Renal cortical epithelial cell (primary cell): Measurements from ENCODE around the gene SPEM3. TPM values are rescaled to one million over a fixed set of nuclear protein-coding genes. Genes with fewer than 3 reads are reported as not detected.
"Not testable (repeated sequence)": the region's sequence is repeated elsewhere in the genome, so short reads cannot be mapped to it uniquely, and the experiment has no call there.

Experiments used
- DNase-seq: peaks from one replicate; pipeline ENCODE4 v3.0.0-alpha.2; 2011; ENCODE audit warnings: low read depth
- total RNA-seq: library from RNA; depleted of rRNA; stranded (reverse); fragments of >200 nt; gene quantifications from 2 replicates; pipeline ENCODE4 v1.2.3, GENCODE V29; 2014

Gene SPEM3
- total RNA-seq, 1 donor from 2014 or later = not detected

DNA sequence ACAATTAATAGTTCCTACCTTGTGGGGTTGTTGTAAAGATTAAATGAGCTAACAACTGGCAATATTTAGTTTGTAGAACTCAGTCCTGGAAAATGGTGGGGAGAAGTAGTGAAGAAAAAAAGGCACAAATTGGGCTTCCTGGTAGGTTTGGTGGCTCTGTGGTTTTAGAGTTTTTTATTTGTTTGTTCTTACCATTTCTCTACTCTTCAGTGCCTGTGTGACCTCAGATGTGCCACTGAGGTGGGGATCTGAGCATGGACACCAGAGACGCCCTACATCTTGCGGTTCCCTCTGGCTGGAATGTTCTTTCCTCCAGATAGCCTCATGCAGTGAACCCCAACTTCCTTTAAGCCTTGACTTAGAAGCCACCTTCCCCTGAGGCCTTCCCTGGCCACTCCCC lies 43.1 kb downstream of the SPEM3 start:
- DNase-seq = no peak

DNA sequence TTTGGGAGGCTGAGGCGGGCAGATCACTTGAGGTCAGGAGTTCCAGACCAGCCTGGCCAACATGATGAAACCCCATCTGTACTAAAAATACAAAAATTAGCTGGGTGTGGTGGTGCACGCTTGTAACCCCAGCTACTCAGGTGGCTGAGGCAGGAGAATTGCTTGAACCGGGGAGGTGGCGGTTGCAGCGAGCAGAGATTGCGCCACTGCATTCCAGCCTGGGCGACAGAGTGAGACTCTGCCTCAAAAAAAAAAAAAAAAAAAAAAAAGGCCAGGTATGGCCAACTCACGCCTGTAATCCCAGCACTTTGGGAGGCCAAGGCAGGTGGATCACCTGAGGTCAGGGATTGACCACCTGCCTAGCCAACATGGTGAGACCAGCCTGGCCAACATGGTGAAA lies 46.1 kb downstream of the SPEM3 start:
- not testable (repeated sequence) for DNase-seq

DNA sequence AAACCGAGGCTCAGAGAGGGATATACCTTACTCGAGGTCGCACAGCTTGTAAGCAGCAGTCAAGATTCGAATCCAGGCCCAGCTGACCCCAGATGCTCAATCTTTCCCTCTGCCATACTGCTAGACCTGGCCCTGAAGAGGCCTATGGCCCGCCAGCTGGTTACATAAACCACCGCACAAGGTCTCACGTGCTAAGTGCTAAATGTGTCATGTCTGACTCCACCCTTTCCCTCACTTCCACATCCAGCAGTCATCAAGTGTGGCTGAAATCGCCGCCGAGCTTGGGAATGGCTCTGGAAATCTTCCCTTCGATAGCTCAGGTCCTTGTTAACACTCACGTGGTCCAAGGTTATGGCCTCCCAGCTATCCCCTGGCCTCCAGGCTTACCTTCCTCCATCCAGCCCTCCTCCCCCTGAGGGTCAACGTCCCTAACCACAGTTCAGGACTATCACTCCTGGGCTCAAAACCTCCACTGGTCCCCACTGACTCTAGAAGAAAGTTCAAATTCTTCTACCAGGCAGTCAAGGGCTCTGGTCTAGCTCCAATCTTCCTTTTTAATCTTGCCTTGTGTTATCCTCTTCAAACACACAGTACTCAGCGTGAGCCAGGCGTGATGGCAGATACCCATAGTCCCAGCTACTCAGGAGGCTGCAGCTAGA lies 47.2 kb downstream of the SPEM3 start:
- DNase-seq = no peak

DNA sequence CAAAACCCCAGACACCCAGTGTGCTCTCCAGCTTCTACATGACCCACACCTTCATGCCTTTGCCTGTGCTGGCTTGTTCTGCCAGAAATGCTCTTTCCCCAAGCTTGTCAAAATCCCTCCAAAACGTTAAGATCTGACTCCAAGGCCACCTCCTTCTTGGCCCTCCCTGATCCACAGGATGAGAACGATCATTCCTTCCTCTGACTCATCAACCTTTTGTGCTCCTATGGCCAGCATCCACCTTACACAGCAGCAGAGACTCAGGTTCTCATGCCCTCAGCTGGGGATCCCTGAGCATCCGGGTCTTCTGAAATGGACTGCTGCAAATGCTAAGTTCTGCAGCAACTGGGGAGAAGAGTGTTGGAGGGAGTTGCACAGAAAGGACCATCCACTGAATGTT lies 47.8 kb downstream of the SPEM3 start:
- DNase-seq = peak; percentile 56

DNA sequence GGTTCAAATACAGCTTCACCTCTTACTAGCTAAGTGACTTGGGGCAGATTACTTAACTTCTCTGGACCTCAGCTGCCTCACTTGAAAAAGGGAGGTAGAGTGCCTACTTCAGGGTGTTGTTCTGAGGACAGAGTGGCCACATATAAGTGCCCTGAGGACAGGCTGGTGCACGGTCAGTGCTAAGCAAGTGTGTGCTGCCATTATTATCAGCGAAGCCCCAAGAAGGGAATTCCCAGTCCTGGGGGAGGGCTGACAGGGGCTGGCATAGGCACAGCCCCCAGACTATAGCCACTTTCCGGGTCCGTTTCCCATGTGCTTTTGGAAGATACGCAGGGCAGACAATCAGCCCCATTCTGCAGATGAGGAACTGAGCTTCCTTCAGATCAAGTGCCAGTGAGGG lies 48.3 kb downstream of the SPEM3 start:
- DNase-seq = no peak

DNA sequence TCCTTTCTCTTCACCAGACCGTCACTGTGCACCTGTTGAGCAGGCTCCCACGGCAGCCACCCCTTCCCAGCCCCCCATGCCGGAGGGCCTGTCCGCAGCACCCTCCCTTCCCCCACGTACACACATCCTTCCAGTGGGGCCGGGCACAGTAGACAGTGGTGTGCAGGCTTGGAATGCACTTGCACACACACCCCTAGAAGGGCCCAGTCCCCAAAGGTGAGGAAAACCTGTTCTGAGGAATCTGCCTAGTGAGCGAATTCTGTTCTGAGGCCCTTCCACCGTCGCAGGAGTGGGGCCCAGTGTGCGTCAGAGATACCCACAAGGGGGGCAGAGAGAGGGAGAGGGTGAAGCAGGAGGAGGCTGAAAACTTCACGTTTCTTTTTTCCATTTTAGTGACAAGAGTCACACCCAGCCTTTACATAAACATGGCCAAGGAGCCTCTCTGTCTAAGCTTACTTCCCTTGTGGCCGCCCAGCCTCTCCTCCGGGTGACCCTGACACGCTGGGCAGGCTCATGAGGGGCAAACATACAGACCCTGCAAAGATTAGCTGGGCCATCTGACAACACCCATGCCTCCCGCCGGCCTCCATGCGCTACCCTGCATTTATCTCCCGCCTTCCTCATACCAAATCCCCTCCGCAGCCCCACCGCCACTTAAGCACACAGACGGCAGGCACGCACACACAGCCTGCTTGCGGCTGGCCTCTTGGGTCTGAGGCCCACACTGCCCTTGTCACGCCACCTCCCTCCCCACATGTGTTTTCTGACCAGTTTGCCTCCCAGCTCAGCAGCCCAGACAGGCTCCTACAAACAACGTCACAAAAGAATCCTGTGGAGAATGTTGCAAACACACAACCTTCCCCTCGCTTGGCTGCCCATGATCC lies 49.0 kb downstream of the SPEM3 start:
- DNase-seq = peak; percentile 82

DNA sequence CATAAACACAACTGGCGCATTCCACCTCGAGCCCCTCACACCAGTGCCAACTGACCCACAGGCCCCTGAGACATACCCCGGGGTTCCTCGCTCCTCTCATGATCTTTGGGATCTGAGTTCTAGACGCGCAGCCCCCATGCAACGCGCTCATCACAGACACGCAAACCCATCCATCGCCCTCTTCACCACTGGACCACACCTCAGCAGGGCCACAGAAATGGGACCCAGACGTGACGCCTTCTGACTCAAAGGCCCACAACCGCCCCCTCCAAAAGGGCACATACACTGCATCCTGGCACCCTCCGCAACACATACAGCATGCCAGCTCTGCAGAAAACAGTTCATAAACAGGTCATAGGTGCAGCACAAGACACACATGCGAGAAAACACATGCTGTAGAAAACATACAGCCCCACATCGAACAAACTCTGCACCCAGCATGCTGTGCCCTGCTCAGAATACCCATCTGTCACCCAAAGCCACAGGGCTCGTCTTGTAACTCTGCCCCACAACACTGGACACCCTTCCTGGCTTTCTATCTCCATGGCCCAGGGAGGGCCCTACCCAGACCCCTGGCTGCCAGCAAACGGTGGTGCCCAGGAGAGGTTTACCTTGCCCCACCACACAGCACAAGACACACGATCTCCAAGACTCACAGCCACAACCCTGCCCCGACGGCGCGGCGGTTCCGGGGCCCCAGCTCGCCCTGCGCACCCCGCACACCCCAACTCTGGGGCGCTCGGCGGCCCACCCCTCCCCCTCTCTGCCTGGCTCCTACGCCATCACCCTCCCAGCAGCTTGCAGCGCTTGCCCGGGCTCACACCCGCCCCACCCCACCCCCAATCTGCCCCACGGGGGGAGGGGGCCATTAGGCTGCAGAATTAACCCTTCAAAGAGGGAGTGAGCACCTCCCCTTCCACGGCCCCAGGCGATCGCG lies 49.9 kb downstream of the SPEM3 start:
- no peak for DNase-seq

DNA sequence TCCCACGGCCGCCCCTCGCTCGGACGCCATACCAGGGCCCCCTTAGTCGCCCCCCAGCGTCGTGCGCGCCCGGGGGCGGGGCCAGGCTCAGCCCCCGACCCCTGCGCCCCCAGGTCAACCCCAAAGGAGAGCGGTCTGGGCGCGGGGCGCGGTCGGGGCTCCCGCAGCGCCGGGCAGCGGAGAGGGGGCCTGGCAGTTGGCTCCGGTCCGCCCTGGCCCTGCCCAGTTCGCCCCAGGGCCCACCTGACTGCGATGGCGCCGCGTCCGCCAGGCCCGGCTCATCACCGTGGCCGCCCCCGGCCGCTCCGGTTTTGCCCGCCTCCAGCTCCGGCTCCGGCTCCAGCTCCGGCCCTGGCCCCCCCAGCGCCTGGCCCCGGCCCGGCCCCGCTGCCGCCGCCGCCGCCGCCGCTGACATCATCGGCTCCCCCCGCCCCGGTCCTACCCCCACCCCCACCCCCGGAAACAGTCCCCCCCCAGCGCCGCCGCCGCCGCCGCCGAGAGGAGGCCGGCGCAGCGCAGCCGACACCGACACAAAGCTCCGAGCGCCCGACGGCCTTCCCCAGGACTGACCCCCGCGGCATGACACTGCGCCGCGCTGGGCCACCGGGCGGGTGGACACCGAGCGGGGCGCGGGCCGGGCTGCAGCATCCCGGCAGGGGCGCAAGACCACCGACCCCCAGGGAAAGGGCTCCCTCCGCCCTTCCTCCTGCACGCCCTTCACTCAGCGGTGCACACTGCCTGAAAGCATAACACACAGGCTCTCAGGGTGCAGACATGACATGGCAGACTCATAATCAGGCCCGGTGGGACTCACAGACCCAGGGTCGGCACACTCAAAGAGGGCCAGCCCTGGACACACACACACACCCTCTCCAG lies 50.8 kb downstream of the SPEM3 start, which contains the start of gene ZBTB4:
Gene ZBTB4, minus strand, starts transcription at position 419 of the 876 bp plus-strand sequence. CDS start 12,830 bp downstream, outside the sequence.
- DNase-seq = no peak

DNA sequence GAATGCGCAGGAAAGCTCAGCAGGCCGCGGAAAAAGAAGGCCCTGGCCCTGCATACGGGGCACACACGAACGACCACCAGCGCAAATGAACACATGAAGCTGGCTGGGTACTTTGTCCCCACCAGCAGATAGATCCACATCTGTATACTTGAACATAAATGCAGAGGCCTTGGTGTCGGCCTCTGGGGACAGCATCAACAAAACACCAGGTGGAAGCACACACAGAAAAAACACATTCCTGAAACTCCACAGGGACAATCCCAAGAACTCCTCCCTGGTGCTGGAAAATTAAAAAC lies 51.4 kb downstream of the SPEM3 start:
- no peak for DNase-seq

DNA sequence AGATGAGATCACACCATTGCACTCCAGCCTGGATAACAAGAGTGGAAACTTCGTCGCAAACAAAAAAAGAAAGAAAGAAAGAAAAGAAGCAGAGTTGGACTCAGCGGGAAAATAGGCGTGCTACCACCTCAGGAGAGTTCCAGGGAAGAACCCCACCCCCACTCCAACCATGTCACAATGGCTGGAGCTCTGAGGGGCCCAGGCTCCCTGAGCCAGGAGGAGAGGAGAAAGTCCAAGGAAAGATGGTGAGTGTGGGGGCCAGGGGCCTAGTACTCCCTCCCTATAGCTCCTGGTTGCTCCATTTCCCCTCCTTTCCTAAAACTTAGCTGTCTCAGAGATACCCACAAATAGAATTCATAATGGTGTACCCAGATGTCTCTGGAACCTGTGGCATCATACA lies 52.6 kb downstream of the SPEM3 start, which contains the start of gene SLC35G6:
Gene SLC35G6, plus strand, starts transcription at position 172 of the 400 bp plus-strand sequence. Its CDS starts 71 bp downstream, at position 243.
- not testable (repeated sequence) for DNase-seq

DNA sequence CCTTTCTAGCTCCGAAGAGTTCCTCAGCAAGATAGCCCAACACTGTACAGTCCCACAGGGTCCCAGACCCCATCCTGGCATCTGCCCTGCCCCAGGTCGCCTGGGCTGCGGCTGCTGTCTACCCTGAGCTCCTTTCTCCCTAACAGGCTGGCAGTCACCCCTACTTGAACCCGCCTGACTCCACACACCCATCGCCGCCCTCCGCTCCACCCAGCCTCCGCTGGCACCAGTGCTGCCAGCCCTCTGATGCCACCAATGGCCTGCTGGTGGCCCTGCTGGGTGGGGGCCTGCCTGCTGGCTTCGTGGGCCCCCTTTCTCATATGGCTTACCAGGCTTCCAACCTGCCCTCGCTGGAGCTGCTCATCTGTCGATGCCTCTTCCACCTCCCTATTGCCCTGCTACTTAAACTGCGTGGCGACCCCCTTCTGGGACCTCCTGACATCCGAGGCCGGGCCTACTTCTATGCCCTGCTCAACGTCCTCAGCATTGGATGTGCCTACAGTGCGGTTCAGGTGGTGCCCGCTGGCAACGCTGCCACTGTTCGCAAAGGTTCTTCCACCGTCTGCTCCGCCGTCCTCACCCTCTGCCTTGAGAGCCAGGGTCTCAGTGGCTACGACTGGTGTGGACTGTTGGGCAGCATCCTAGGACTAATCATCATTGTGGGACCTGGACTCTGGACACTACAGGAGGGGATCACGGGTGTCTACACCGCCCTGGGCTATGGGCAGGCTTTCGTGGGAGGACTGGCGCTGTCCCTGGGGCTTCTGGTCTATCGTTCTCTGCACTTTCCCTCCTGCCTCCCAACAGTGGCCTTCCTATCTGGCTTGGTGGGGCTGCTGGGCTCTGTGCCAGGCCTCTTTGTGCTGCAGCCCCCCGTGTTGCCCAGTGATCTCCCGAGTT lies 53.4 kb downstream of the SPEM3 start:
- DNase-seq = not testable (repeated sequence)

Other genes with a start within 250 kb of the SPEM3 start
- gene ASGR1, start 249.5 kb upstream of the SPEM3 start, total RNA-seq = 0.60 and 0.87 TPM in 2 replicates
- gene DLG4, start 209.0 kb upstream of the SPEM3 start, total RNA-seq = 2.1 and 22.2 TPM in 2 replicates
- 307 and 382 TPM in 2 replicates for gene ACADVL, start 208.9 kb upstream of the SPEM3 start, total RNA-seq
- gene DVL2, start 194.3 kb upstream of the SPEM3 start, total RNA-seq = 26.4 and 47.5 TPM in 2 replicates
- 41.2 and 50.7 TPM in 2 replicates for gene PHF23, start 189.4 kb upstream of the SPEM3 start, total RNA-seq
- gene GABARAP, start 186.4 kb upstream of the SPEM3 start, total RNA-seq = 137 and 148 TPM in 2 replicates
- gene CTDNEP1, start 177.1 kb upstream of the SPEM3 start, total RNA-seq = 19.4 and 53.9 TPM in 2 replicates
- gene ELP5, start 176.6 kb upstream of the SPEM3 start, total RNA-seq = 22.1 and 24.8 TPM in 2 replicates
- 25.1 and 306 TPM in 2 replicates for gene CLDN7, start 166.4 kb upstream of the SPEM3 start, total RNA-seq
- 0.30 and 0.35 TPM in 2 replicates for gene SLC2A4, start 147.1 kb upstream of the SPEM3 start, total RNA-seq
- gene YBX2, start 134.2 kb upstream of the SPEM3 start, total RNA-seq = 0.45 TPM in 1 of 2 replicates, not detected in the other
- 352 and 682 TPM in 2 replicates for gene EIF5A, start 121.2 kb upstream of the SPEM3 start, total RNA-seq
- gene GPS2, start 113.5 kb upstream of the SPEM3 start, total RNA-seq = 39.1 and 49.4 TPM in 2 replicates
- gene NEURL4, start 99.5 kb upstream of the SPEM3 start, total RNA-seq = 21.4 and 27.8 TPM in 2 replicates
- gene ACAP1, start 92.3 kb upstream of the SPEM3 start, total RNA-seq = 0.20 and 65.5 TPM in 2 replicates
- gene KCTD11, start 76.7 kb upstream of the SPEM3 start, total RNA-seq = 10.4 and 13.7 TPM in 2 replicates
- gene TMEM95, start 73.7 kb upstream of the SPEM3 start, total RNA-seq = not detected in 2 replicates
- gene TNK1, start 47.8 kb upstream of the SPEM3 start, total RNA-seq = 3.6 and 8.0 TPM in 2 replicates
- 20.0 and 71.0 TPM in 2 replicates for gene PLSCR3, start 34.3 kb upstream of the SPEM3 start, total RNA-seq
- gene TMEM256, start 24.8 kb upstream of the SPEM3 start, total RNA-seq = 35.9 and 143 TPM in 2 replicates
- gene NLGN2, start 21.0 kb upstream of the SPEM3 start, total RNA-seq = 2.6 and 17.1 TPM in 2 replicates
- gene SPEM1, start 8.5 kb upstream of the SPEM3 start, total RNA-seq = not detected in 2 replicates
- gene SPEM2, start 3.2 kb upstream of the SPEM3 start, total RNA-seq = not detected in 2 replicates
- 16.9 and 33.0 TPM in 2 replicates for gene TMEM102, start 6.6 kb downstream of the SPEM3 start, total RNA-seq
- 3.3 and 10.7 TPM in 2 replicates for gene FGF11, start 10.7 kb downstream of the SPEM3 start, total RNA-seq
- gene CHRNB1, start 16.2 kb downstream of the SPEM3 start, total RNA-seq = 15.3 and 26.0 TPM in 2 replicates
- gene ZBTB4, start 50.8 kb downstream of the SPEM3 start, total RNA-seq = 14.8 and 39.2 TPM in 2 replicates
- gene SLC35G6, start 52.6 kb downstream of the SPEM3 start, total RNA-seq = not detected in 2 replicates
- gene POLR2A, start 55.5 kb downstream of the SPEM3 start, total RNA-seq = 57.3 and 169 TPM in 2 replicates
- gene TNFSF12, start 120.2 kb downstream of the SPEM3 start, total RNA-seq = 4.2 and 15.5 TPM in 2 replicates
- gene TNFSF13, start 129.9 kb downstream of the SPEM3 start, total RNA-seq = 22.1 and 31.9 TPM in 2 replicates
- 61.4 and 101 TPM in 2 replicates for gene SENP3, start 133.1 kb downstream of the SPEM3 start, total RNA-seq
- 4.2 and 7.6 TPM in 2 replicates for gene CD68, start 150.8 kb downstream of the SPEM3 start, total RNA-seq
- 85.9 and 150 TPM in 2 replicates for gene MPDU1, start 155.0 kb downstream of the SPEM3 start, total RNA-seq
- 0.60 and 2.4 TPM in 2 replicates for gene SOX15, start 161.2 kb downstream of the SPEM3 start, total RNA-seq
- 35.0 and 64.4 TPM in 2 replicates for gene FXR2, start 186.0 kb downstream of the SPEM3 start, total RNA-seq
- gene SAT2, start 199.0 kb downstream of the SPEM3 start, total RNA-seq = 16.8 and 29.6 TPM in 2 replicates
- 0.25 TPM in 1 of 2 replicates, not detected in the other for gene SHBG, start 201.3 kb downstream of the SPEM3 start, total RNA-seq
- 0.30 TPM in 1 of 2 replicates, not detected in the other for gene ATP1B2, start 222.1 kb downstream of the SPEM3 start, total RNA-seq